HG02571 (cell line): Measurements from ENCODE around the gene ROR2.
"Not testable (repeated sequence)": the region's sequence is repeated elsewhere in the genome, so short reads cannot be mapped to it uniquely, and the experiment has no call there.

Experiments
- ATAC-seq: cut with Tn5 transposase; IDR thresholded peaks from one replicate; pipeline ENCODE4 v1.9.1; 2021; ENCODE audit warnings: mild to moderate bottlenecking, moderate library complexity; ENCODE audit not compliant: unreplicated experiment

Gene ROR2

GRCh38 chr9:91549177-91549576 is 400.9 kb downstream of the ROR2 start:
- ATAC-seq, result no peak

GRCh38 chr9:91547081-91547480 is 402.9 kb downstream of the ROR2 start:
- ATAC-seq, result no peak

DNA sequence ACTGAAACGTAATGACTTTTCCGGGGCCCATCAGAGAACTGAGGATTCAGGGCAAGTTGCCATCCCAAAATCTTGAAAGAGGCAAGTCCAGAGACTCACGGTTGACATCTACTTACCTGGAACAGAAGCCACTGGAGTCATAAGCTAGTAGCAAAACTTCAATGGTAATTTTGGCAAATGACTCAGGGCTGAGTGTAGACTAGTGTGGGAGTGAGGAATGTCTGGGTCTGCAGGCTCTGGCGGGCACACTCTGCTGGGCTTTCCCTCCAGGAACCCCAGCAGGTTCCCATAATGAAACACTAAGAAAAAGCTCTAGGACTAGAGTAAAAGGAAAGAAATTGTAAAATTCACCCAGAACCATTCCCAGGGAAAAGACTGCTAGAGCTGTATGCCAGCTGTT is 403.5 kb downstream of the ROR2 start:
- ATAC-seq, result no peak

DNA sequence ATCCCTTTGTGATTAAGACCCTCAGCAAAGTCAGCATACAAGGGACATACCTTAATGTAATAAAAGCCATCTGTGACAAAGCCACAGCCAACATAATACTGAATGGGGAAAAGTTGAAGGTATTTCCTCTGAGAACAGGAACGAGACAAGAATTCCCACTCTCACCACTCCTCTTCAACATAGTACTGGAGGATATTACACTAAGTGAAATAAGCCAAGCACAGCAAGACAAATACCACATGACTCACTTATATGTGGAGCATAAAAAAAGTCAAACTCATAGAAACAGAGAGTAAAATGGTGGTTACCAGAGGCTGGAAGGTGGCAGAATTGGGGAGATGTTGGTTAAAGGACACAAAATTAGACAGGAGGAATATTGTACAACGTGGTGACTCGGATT is 408.3 kb downstream of the ROR2 start:
- no peak for ATAC-seq

DNA sequence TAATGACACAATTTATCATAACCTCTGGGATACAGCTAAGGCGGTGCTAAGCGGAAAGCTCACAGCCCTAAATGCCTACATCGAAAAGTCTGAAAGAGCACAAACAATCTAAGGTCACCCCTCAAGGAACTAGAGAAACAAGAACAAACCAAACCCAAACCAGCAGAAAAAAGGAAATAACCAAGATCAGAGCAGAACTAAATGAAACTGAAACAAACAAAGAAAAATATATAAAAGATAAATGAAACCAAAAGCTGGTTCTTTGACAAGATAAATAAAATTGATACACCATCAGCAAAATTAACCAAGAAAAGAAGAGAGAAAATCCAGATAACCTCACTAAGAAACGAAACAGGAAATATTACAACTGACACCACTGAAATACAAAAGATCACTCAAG is 409.5 kb downstream of the ROR2 start:
- ATAC-seq, result not testable (repeated sequence)

- no peak for ATAC-seq
These were observed 413.8 kb downstream of the ROR2 start for GRCh38 chr9:91536211-91536691.

DNA sequence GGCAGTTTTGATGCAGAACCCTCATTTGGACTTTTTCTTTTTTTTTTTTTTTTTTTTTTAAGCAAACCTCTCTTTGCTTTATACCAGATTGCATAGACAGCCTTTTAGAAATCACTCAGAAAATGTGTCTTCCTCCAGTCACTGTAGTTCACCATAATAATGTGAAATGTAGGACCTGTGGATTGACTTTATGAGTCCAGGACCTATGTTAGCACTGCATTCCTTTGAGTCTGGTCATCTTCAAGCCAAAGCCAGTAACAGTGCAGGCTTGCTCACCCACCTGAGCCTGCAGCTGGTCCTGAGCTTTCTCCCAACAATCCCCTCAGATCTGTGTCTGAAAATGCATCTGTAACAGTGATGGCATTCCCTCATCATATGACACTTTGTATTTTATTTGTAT is 415.7 kb downstream of the ROR2 start:
- ATAC-seq, result no peak

DNA sequence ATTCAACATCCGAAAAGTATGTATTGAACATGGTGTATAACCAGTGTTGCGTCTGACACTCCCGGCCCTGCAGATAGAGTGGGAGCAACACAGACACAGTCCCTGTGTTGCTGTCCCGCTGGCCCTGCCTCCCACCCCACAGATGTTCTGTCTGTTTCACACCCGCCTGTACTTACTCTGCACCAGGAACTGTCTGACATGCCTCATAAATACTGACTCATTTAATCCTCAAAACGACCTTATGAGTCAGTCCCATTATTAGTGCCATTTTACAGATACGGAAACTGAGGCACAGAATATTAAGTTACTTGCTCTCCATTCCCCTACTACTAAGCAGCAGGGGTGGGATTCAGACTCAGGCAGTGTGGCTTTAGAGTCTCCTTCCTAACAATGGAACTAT is 416.6 kb downstream of the ROR2 start:
- ATAC-seq, result no peak

GRCh38 chr9:91532325-91532724 is 417.7 kb downstream of the ROR2 start:
- ATAC-seq, result no peak

DNA sequence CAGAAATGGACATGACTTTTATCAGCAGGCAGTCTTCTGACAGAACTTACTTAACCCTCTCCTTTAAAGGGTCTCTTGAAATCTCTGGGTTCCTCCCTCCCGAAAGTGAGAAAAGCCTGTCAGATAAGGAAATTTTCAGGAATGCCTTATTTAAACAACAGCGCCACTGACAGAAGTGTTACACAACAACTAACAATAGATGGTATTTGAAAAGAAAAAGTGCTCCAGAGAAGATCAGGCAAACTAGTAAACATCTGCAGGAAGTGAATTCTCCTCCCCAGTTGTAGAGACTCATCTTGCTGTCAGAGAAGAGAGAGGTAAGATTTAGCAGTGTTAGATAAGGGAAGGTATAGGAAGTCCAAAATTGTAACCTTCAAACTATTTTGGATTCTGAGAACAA is 419.2 kb downstream of the ROR2 start:
- ATAC-seq, result no peak

- ATAC-seq, result no peak
These were observed 427.5 kb downstream of the ROR2 start for GRCh38 chr9:91522481-91522880.

DNA sequence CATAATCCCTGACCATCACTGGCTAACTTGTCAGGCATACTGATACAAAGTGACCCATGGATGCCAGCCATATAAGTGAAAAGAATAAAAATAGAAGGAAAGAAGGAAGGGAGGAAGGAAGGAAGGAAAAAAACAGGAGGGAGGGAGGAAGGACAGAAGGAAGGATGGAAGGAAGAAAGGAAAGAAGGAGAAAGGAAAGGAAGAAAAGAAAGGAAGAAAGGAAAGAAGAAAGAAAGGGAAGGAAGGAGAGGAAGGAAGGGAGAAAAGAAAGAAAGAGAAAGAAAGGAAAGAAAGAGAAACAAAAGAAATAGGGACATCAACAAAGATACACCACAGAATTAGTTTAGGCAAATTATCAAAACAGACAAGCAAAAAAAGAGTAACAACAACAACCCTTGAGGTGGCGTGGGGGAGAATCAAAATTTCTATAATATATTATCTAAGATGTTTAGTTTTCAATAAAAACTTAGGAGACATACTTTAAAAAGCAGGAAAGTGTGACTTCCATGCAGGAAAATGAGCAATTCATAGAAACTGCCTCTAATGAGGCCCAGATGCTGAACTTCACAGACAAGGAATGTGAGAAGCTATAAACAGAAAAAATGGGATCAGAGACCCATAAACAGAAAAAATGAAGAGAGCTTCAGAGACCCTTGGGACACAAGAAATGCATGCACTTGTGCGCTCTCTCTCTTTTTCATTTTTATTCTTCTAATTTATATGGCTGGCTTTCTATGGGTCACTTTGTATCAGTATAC is 430.3 kb downstream of the ROR2 start:
- no peak for ATAC-seq

DNA sequence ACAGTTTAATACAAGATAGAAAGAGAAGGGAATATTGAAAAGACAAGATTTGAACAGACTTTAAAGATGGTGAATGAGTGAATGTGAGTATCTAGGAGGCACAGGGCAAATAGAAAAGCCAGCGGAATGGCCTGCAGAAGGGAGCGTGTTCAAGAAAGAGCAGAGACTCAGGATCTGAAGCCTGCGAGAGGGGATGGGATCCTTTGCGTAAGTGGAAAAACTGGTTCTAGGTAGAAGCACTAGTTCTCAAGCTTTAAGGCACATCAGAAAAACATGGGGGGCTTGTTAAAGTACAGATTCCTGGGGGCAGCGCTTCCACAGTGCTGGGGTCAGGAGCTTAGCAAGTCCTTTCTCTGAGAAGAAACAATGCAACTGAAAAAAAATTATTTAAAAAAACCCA is 431.6 kb downstream of the ROR2 start:
- ATAC-seq, result no peak

DNA sequence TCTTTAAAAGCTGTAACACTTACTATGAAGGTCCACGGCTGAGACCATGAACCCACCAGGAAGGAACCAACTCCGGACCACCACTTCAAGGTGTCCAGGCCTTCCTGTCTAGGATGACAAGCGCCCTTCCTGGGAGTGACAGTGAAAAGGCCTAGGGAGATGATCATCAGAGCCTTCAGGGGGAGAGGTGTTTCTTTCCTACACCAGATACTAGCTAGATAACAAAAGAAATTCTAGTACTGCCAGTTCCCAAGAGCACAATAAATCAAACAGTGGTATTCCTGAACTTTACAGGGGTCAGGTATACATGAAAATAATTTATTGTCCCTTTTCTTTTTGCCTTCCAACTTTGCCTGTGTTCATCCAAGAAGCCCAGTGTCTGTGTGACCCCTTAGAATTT is 432.2 kb downstream of the ROR2 start:
- no peak for ATAC-seq

DNA sequence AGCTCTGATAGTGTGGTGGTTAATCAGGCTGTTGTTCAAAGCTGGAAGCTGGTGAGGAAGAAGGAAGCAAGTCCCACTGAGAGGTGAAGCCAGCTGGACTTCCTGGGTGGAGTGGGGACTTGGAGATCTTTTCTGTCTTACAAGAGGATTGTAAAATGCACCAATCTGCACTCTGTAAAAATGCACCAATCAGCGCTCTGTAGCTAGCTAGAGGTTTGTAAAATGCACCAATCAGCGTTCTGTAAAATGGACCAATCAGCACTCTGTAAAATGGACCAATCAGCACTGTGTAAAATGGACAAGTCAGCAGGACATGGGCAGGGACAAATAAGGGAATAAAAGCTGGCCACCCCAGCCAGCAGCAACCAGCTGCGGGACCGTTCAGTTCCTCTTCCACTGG is 432.7 kb downstream of the ROR2 start:
- not testable (repeated sequence) for ATAC-seq

- no peak for ATAC-seq
These were observed 433.3 kb downstream of the ROR2 start for GRCh38 chr9:91516777-91517176.

- ATAC-seq, result no peak
These were observed 433.9 kb downstream of the ROR2 start for GRCh38 chr9:91516081-91516480.

DNA sequence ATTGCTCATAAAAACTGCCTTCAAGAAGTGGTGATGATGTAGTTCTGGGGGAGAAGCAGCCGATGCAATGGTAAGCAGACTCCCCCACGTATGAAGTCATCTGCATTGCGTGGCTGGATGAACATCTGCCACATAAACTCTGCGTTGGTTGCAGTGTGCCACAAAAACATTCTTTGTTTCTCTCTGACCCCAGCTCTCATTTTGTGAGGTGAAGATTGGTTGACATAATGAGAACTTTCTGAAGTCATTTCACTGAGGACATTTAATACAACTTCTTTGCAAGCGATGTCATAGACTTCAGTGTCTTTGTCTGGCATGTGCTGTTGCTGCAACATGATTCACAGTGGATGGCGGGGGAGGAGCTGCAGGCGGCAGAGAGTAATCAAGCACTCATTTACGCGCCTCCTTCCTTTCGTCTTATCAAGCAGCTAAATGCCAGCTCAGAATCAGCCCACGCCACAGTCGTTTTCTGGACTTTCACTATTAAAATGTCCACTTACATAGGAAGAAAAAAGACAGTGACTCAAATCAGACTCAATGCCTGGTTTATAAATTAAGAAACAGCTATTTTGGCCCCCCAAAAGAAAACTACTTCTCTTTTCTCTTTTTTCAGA is 434.8 kb downstream of the ROR2 start:
- ATAC-seq, result no peak
